ENCODE results near the gene CA10.

Gene CA10

DNA sequence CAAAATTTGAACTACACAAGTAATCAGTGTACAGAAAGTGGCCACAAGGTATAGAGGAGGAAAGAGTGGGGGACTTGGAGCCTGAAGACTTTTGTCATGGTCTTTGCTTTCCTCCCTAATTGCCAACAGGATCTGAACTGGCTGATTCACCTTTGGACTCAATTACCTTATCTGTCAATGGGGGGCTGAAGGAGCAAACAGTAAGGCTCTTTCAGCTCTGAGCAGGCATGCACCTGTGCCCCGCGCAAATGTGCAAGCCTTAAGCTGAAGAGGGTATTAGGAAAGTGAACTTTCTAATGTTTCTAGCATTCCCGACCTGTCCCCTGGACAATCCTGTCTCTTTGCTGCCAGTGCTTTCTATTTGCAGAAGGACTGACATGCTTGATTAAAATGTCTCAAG is 302.7 kb downstream of the CA10 start:
- no peak for DNase-seq

GRCh38 chr17:51853857-51854256 is 304.7 kb downstream of the CA10 start:
- DNase-seq, result peak; percentile 45

GRCh38 chr17:51852603-51853002 is 305.9 kb downstream of the CA10 start:
- no peak for DNase-seq

DNA sequence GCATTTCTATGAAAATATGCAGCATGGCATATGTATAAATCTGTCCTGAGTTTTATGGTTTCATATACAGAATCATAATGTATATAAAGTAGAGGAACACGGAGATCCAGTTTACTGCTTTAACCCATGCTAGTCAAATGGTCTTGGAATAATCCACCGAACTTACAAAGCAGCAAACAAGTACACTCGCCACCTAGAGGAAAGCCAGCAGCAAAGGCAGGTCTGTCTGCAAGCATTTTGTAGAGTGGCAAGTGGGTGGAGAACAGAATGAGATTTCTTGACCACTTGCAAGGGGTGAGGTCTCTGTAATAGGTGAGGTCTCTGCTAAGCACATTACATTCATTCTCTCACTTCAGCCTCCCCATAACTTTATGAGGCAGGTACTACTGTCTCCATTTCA is 308.3 kb downstream of the CA10 start:
- DNase-seq, result no peak

DNA sequence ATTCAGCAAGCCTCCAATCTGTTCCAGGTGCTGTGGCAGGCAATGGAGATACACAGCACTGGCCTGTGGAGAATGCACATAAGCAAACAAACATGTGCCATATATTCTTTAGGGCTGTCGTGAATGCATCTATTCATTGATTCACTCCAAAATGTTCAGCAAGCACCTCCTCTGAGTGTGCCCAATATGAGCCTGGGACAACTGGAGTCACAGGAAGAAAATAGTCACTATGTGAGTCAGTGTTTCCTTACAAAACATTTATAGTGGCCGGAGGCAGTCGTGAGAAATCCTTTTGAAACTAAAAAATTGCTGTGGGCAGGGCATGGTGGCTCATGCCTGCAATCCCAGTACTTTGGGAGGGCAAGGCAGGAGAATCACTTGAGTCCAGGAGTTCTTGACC is 310.1 kb downstream of the CA10 start:
- no peak for DNase-seq

- DNase-seq, result no peak
These were observed 311.9 kb downstream of the CA10 start for GRCh38 chr17:51846566-51846965.

GRCh38 chr17:51845776-51846175 is 312.7 kb downstream of the CA10 start:
- DNase-seq, result no peak

- no peak for DNase-seq
These were observed 315.8 kb downstream of the CA10 start for GRCh38 chr17:51842763-51843162.

- DNase-seq, result no peak
These were observed 316.8 kb downstream of the CA10 start for GRCh38 chr17:51841669-51842068.

DNA sequence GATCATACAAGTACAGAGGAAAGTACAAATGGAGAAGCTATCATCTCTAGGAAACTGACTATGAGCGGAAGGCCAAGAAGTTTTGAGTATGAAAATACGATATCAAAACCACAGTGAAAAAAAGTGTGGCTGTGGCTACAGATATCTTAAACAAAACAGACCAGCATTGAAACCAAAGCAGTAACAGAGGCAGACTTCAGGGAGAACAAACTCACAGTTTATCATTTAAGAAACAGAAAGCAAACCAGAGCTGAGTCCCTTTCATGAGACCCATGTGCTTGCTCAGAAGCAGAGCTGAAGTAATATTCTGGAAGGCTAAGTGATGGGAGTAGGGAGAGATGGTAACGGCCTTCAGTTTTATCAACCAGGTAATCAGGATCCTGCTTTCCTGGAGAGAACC is 317.8 kb downstream of the CA10 start:
- DNase-seq, result no peak

DNA sequence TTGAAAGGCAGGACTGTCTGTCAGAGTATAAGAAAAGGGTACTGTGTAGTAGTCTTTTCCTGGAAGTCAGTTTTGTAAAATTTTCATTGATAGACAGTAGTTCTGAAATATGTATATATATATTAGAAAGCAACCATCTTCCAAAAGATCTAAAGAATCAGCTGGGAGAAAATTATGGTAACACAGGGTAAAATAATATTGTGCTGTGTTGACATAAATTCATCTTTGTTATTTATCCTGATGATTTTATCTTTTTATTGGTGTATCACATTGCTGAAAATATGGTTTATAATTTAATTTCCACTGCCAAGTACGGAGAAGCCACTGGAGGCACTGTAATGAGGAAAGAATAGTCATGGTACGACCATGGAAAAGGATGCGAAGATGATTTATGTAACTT is 324.9 kb downstream of the CA10 start:
- DNase-seq, result no peak

GRCh38 chr17:51833045-51833444 is 325.5 kb downstream of the CA10 start:
- DNase-seq, result no peak

DNA sequence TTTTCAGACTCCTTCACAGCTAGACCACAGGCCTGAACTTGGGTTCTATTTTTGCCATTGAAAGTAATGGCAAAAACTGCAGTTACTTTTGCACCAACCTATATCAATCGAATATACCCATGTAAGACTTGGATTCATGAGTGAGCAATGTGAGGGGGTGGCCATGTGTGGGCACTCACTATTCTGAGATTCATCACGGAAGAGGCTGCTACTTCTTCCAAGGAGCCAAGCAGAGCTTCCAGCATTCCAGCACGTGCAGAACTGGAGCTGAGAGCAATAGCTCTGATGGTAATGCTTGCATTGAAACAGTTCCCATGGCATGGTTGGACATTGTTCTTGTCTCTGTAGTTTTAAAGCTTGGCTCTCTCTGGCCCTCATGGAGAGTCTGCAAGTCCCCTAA is 327.6 kb downstream of the CA10 start:
- DNase-seq, result no peak

- DNase-seq, result no peak
These were observed 328.1 kb downstream of the CA10 start for GRCh38 chr17:51830451-51830850.

GRCh38 chr17:51828901-51829300 is 329.6 kb downstream of the CA10 start:
- DNase-seq, result no peak

DNA sequence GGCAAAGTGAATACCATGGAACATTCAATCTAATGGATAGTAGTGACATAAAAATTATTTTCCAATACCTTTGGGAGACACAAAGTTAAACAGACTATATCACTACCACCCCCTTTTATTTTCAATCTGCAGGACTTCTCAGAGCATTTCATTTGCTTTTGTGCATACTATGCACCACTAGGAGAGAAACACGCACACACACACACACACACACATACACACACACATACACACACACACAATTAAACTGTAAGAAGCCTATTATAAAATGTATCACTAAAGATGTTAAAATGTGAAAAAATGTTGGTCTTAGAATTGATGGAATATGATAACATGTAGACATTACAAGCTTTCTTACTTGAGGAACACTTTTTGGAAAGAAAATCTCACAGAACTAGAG is 331.4 kb downstream of the CA10 start:
- no peak for DNase-seq

- no peak for DNase-seq
These were observed 337.7 kb downstream of the CA10 start for GRCh38 chr17:51820766-51821165.

- DNase-seq, result no peak
These were observed 338.3 kb downstream of the CA10 start for GRCh38 chr17:51820252-51820651.

DNA sequence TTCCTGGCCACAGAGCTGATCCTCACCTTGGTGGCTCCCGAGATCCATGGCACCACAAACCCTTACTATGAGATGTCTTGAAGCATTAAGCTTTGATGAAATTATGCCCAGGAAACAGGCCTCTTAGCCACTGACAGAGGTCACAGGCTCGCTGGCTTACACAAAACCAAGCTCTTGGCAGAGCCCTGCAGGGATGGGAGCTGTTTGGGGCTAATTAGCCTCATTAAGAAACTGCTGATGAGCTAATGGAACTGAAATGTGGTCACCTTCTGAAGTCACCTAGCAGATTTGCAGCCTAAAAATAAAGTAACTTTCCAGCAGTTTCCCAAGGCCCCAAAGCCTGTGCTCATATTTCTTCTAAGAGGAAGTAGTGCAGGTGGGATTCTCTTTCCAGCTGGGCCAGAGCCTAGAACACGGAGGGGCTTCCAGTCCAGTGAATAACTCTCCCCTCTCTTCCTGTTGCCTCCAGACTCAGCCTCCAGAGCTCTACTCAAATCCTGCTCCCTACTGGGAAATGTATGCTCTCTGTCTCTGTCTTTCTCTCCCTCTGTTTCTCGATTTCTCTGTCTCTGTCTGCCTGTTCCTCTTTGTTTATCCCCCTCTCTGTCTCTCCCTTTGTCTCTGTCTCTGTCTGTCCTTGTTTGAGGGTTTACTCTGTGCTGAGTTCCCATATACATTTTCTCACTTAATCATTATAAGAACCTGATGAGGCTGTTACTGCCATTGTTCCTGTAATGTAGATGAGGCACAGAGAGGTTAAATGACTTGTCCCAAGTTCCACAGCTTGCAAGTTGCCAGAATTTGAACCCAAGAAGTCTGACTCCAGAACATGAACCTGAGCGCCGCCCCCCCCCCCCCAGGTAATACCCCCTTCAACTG is 338.9 kb downstream of the CA10 start:
- no peak for DNase-seq

DNA sequence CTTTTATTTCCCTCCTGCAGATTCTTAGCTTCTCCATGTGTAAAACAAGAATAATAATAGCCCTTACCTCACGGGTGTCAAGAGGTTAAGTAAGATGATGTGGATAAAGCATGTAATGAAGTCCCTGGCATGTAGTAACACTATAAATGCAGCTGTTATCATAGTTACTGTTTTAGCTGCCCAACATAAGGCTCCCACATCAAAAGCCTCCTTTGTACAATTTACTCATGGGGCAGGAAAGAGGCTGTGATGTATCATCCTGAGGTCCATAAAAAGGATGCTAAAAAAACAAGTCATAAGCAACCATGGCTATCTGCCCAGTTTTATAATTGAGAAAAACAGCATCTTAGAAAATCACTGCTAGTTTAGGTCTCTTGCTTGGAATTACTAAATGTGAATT is 339.7 kb downstream of the CA10 start:
- DNase-seq, result no peak

- no peak for DNase-seq
These were observed 340.6 kb downstream of the CA10 start for GRCh38 chr17:51817955-51818354.

DNA sequence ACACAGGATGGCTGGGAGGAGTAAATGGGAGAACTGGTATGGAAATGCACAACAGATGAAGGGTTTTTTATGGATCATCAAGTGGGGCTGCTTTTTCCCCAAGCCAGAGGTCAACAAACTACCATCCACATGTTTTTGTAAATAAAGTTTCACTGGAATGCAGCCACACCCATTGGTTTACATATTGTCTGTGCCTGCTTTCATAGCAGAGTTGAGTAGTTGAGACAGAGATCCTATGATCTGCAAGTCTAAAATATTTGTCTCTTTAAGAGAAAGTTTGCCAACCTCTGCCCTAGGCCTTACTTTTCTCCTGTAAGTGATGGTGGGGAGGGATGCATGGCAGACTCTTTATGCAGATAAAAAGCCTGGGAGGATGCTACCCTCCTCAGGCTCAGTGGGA is 341.4 kb downstream of the CA10 start:
- DNase-seq, result no peak

DNA sequence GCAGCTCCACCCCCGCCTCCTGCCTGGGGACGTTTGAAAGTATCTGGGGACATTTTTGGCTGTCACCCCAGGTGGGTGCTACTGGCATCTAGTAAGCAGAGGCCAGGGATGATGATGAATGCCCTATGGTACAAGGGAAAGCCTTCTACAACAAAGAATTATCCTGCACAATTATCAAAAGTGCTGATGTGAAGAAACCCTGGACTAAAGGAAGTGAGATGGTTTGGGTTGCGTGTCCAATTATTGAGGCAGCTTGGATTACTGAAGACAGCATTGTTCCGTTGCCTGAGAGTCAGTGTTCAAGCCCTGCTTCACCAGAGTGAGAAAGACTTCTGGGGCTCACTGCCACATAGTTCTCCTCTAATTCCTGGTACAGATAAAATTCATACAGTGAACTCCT is 343.4 kb downstream of the CA10 start:
- DNase-seq, result no peak

- DNase-seq, result no peak
These were observed 344.0 kb downstream of the CA10 start for GRCh38 chr17:51814521-51814920.

- no peak for DNase-seq
These were observed 344.7 kb downstream of the CA10 start for GRCh38 chr17:51813784-51814174.

All from DMS153 (cell line).